Measurements from ENCODE around the gene PLB1.

The PLB1 gene

GRCh38 chr2:28544405-28544921 lies 48.6 kb downstream of the PLB1 start:
- Histone ChIP-seq H3K4me2 (ENCODE audit: insufficient read depth, low read length, poor library complexity, severe bottlenecking) (peak overlapping the region; percentile 38), H3K4me1 (ENCODE audit: control insufficient read depth in 2 of 2, insufficient read depth in 1 of 2, low read depth in 1 of 2, low read length in 2 of 2) (peaks cover 28 to 31% of the 10 kb centered on the region in 2 donors), H3K4ac (ENCODE audit: low read length) (no peak overlapping the region), H3K4me3 (ENCODE audit: low read length in 2 of 2) (no peak overlapping the region), H3K9me3 (replicated peaks in 1 of 2; ENCODE audit: control insufficient read depth in 2 of 2, insufficient read depth in 1 of 2, low read depth in 1 of 2, low read length in 2 of 2) (peaks cover 0 to 3% of the 10 kb centered on the region in 2 donors), H3K14ac (ENCODE audit: low read length) (no peak overlapping the region), H2AK5ac (ENCODE audit: low read depth, low read length) (no peak overlapping the region), H2AFZ (ENCODE audit: low read length) (no peak overlapping the region), H2BK15ac (ENCODE audit: low read length) (no peak overlapping the region), H4K8ac (ENCODE audit: low read depth, low read length) (no peak overlapping the region), H3K23ac (ENCODE audit: low read depth, low read length, poor library complexity) (no peak overlapping the region), H3K79me1 (ENCODE audit: low read depth, low read length) (no peaks in the 10 kb centered on the region), H3K36me3 (replicated peaks in 1 of 2; ENCODE audit: control insufficient read depth in 2 of 2, insufficient read depth in 2 of 2, low read length in 2 of 2) (no peaks in the 10 kb centered on the region), H3K18ac (ENCODE audit: low read length) (peak overlapping the region; percentile 69), H4K91ac (ENCODE audit: low read depth, low read length, poor library complexity) (no peak overlapping the region), H2BK12ac (ENCODE audit: low read length) (no peak overlapping the region), H2BK120ac (ENCODE audit: low read depth, low read length) (no peak overlapping the region), H3K27me3 (ENCODE audit: control insufficient read depth in 3 of 3, insufficient read depth in 3 of 3, low read depth in 1 of 3, low read length in 3 of 3) (peaks cover 0 to 48% (median 21%) of the 10 kb centered on the region in 3 experiments), H2BK5ac (ENCODE audit: low read length) (no peak overlapping the region), H3K27ac (replicated peaks; ENCODE audit: low read length) (no peak overlapping the region), H3K9ac (ENCODE audit: low read depth, low read length, poor library complexity) (no peak overlapping the region)
- DNase-seq (ENCODE audit: low spot score): peak; percentile 85
- no CpG with 5 or more reads among the region's 8 CpGs for WGBS, 2 donors (ENCODE audit: extremely low coverage in 2 of 2, insufficient read length in 2 of 2, insufficient replicate concordance in 1 of 2)

DNA sequence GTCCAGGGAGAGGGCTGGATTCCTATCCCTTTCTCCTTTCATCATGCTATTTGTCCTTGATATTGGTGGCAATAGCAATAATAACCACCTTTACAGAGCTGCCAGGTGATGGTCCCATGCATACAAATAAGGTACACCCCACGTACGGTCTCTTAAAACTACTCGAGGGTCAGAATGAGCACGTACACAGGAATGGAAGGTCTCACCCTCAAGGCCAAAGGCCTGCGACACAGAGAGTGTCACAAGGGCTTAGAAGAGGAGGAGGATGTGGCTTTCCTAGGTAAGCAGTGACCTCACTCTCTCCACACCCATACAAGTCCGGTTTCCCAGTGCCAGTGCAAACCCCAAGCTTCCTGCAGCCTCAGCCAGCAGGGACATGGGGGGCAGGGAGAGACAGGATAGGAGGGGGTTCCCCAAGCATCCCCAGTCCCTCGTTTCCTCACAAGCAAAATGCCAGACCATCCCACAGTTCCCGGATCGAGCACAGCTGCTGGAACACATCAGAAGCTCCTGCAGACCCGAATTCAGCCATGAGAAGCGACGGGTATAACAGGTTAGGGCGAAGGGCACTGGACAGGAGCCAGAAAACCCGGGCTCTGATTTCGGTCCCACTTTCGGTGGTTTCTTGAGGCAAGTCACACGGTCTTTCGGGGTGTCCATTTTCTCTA lies 49.2 kb downstream of the PLB1 start:
- Histone ChIP-seq H3K4me2 (ENCODE audit: insufficient read depth, low read length, poor library complexity, severe bottlenecking) (no peak overlapping the region), H3K9me3 (replicated peaks in 1 of 2; ENCODE audit: control insufficient read depth in 2 of 2, insufficient read depth in 1 of 2, low read depth in 1 of 2, low read length in 2 of 2) (peaks cover 0 to 3% of the 10 kb centered on the region in 2 donors), H3K4ac (ENCODE audit: low read length) (no peak overlapping the region), H3K27ac (replicated peaks; ENCODE audit: low read length) (no peak overlapping the region), H3K9ac (ENCODE audit: low read depth, low read length, poor library complexity) (no peak overlapping the region), H2BK120ac (ENCODE audit: low read depth, low read length) (no peak overlapping the region), H3K4me1 (ENCODE audit: control insufficient read depth in 2 of 2, insufficient read depth in 1 of 2, low read depth in 1 of 2, low read length in 2 of 2) (peaks cover 28 to 31% of the 10 kb centered on the region in 2 donors), H3K36me3 (replicated peaks in 1 of 2; ENCODE audit: control insufficient read depth in 2 of 2, insufficient read depth in 2 of 2, low read length in 2 of 2) (no peaks in the 10 kb centered on the region), H4K91ac (ENCODE audit: low read depth, low read length, poor library complexity) (no peak overlapping the region), H2AK5ac (ENCODE audit: low read depth, low read length) (peak overlapping the region; percentile 51), H3K4me3 (ENCODE audit: low read length in 2 of 2) (no peak overlapping the region), H2BK12ac (ENCODE audit: low read length) (no peak overlapping the region), H2BK5ac (ENCODE audit: low read length) (no peak overlapping the region), H3K23ac (ENCODE audit: low read depth, low read length, poor library complexity) (no peak overlapping the region), H2BK15ac (ENCODE audit: low read length) (no peak overlapping the region), H2AFZ (ENCODE audit: low read length) (no peak overlapping the region), H3K27me3 (ENCODE audit: control insufficient read depth in 3 of 3, insufficient read depth in 3 of 3, low read depth in 1 of 3, low read length in 3 of 3) (peaks cover 0 to 48% (median 21%) of the 10 kb centered on the region in 3 experiments), H3K14ac (ENCODE audit: low read length) (no peak overlapping the region), H3K18ac (ENCODE audit: low read length) (peak overlapping the region; percentile 51), H4K8ac (ENCODE audit: low read depth, low read length) (no peak overlapping the region), H3K79me1 (ENCODE audit: low read depth, low read length) (no peaks in the 10 kb centered on the region)
- WGBS, 2 donors (ENCODE audit: extremely low coverage in 2 of 2, insufficient read length in 2 of 2, insufficient replicate concordance in 1 of 2): no CpG with 5 or more reads among the region's 18 CpGs
- no peak for DNase-seq (ENCODE audit: low spot score)

- Histone ChIP-seq H2BK120ac (ENCODE audit: low read depth, low read length) (no peak overlapping the region), H2BK15ac (ENCODE audit: low read length) (no peak overlapping the region), H3K9me3 (replicated peaks in 1 of 2; ENCODE audit: control insufficient read depth in 2 of 2, insufficient read depth in 1 of 2, low read depth in 1 of 2, low read length in 2 of 2) (peaks cover 0 to 3% of the 10 kb centered on the region in 2 donors), H3K23ac (ENCODE audit: low read depth, low read length, poor library complexity) (no peak overlapping the region), H3K36me3 (replicated peaks in 1 of 2; ENCODE audit: control insufficient read depth in 2 of 2, insufficient read depth in 2 of 2, low read length in 2 of 2) (no peaks in the 10 kb centered on the region), H3K4me3 (ENCODE audit: low read length in 2 of 2) (no peak overlapping the region), H4K91ac (ENCODE audit: low read depth, low read length, poor library complexity) (no peak overlapping the region), H3K27me3 (ENCODE audit: control insufficient read depth in 3 of 3, insufficient read depth in 3 of 3, low read depth in 1 of 3, low read length in 3 of 3) (peaks cover 0 to 48% (median 21%) of the 10 kb centered on the region in 3 experiments), H2BK5ac (ENCODE audit: low read length) (peak overlapping the region; percentile 8), H3K4ac (ENCODE audit: low read length) (no peak overlapping the region), H2AK5ac (ENCODE audit: low read depth, low read length) (peak overlapping the region; percentile 51), H2AFZ (ENCODE audit: low read length) (no peak overlapping the region), H4K8ac (ENCODE audit: low read depth, low read length) (no peak overlapping the region), H2BK12ac (ENCODE audit: low read length) (no peak overlapping the region), H3K4me2 (ENCODE audit: insufficient read depth, low read length, poor library complexity, severe bottlenecking) (no peak overlapping the region), H3K9ac (ENCODE audit: low read depth, low read length, poor library complexity) (no peak overlapping the region), H3K79me1 (ENCODE audit: low read depth, low read length) (no peaks in the 10 kb centered on the region), H3K4me1 (ENCODE audit: control insufficient read depth in 2 of 2, insufficient read depth in 1 of 2, low read depth in 1 of 2, low read length in 2 of 2) (peaks cover 28 to 31% of the 10 kb centered on the region in 2 donors), H3K18ac (ENCODE audit: low read length) (peak overlapping the region; percentile 76), H3K14ac (ENCODE audit: low read length) (no peak overlapping the region), H3K27ac (replicated peaks; ENCODE audit: low read length) (no peak overlapping the region)
- WGBS, 2 donors (ENCODE audit: extremely low coverage in 2 of 2, insufficient read length in 2 of 2, insufficient replicate concordance in 1 of 2): no CpG with 5 or more reads among the region's 9 CpGs
- DNase-seq (ENCODE audit: low spot score): no peak
These were observed 49.8 kb downstream of the PLB1 start for GRCh38 chr2:28545590-28546200.

GRCh38 chr2:28546242-28546641 lies 50.4 kb downstream of the PLB1 start:
- WGBS, 2 donors (ENCODE audit: extremely low coverage in 2 of 2, insufficient read length in 2 of 2, insufficient replicate concordance in 1 of 2): no CpG with 5 or more reads among the region's 7 CpGs
- Histone ChIP-seq H2BK15ac (ENCODE audit: low read length) (no peak overlapping the region), H3K27ac (replicated peaks; ENCODE audit: low read length) (no peak overlapping the region)

More at GRCh38 chr2:28546242-28546641, 50.4 kb downstream of the PLB1 start:
- Histone ChIP-seq H3K18ac (ENCODE audit: low read length) (peak overlapping the region; percentile 76), H3K14ac (ENCODE audit: low read length) (no peak overlapping the region), H3K4me3 (ENCODE audit: low read length in 2 of 2) (no peak overlapping the region), H3K23ac (ENCODE audit: low read depth, low read length, poor library complexity) (no peak overlapping the region), H3K4me2 (ENCODE audit: insufficient read depth, low read length, poor library complexity, severe bottlenecking) (no peak overlapping the region), H2BK120ac (ENCODE audit: low read depth, low read length) (no peak overlapping the region), H3K9ac (ENCODE audit: low read depth, low read length, poor library complexity) (no peak overlapping the region), H3K4ac (ENCODE audit: low read length) (no peak overlapping the region), H3K79me1 (ENCODE audit: low read depth, low read length) (no peaks in the 10 kb centered on the region), H2BK5ac (ENCODE audit: low read length) (peak overlapping the region; percentile 8), H3K4me1 (ENCODE audit: control insufficient read depth in 2 of 2, insufficient read depth in 1 of 2, low read depth in 1 of 2, low read length in 2 of 2) (peaks cover 28 to 31% of the 10 kb centered on the region in 2 donors), H4K91ac (ENCODE audit: low read depth, low read length, poor library complexity) (no peak overlapping the region), H3K9me3 (replicated peaks in 1 of 2; ENCODE audit: control insufficient read depth in 2 of 2, insufficient read depth in 1 of 2, low read depth in 1 of 2, low read length in 2 of 2) (peaks cover 0 to 3% of the 10 kb centered on the region in 2 donors), H2AFZ (ENCODE audit: low read length) (no peak overlapping the region), H3K27me3 (ENCODE audit: control insufficient read depth in 3 of 3, insufficient read depth in 3 of 3, low read depth in 1 of 3, low read length in 3 of 3) (peaks cover 0 to 48% (median 21%) of the 10 kb centered on the region in 3 experiments), H2AK5ac (ENCODE audit: low read depth, low read length) (no peak overlapping the region), H2BK12ac (ENCODE audit: low read length) (no peak overlapping the region), H4K8ac (ENCODE audit: low read depth, low read length) (no peak overlapping the region), H3K36me3 (replicated peaks in 1 of 2; ENCODE audit: control insufficient read depth in 2 of 2, insufficient read depth in 2 of 2, low read length in 2 of 2) (no peaks in the 10 kb centered on the region)
- DNase-seq (ENCODE audit: low spot score): no peak
